Vagina (tissue), 2 donors: Measurements from ENCODE around the gene TRIM66. TPM values are rescaled to one million over a fixed set of nuclear protein-coding genes. Genes with fewer than 3 reads are reported as not detected.

ENCODE experiments used
- DNase-seq, 2 donors: peaks; one replicate each; pipeline ENCODE4 v3.0.0-alpha.2; 2017; ENCODE audit errors: extremely low spot score in 2 of 2
- H3K27ac ChIP-seq: fragments of 200-600 bp; sonication (generic); one replicate; pipeline ENCODE4 v1.5.1; 2019
- H3K27me3 ChIP-seq: fragments of 200-600 bp; sonication (generic); one replicate; pipeline ENCODE4 v1.5.1; 2019
- H3K36me3 ChIP-seq, 2 donors: fragments of 200-600 bp; sonication (generic); one replicate each; pipeline ENCODE4 v1.5.1; 2017 to 2019
- H3K4me1 ChIP-seq: fragments of 200-600 bp; sonication (generic); one replicate; pipeline ENCODE4 v1.5.1; 2019
- H3K4me3 ChIP-seq, 2 donors: fragments of 200-600 bp; sonication (generic); 1 replicate in 1 of 2; 2 replicates in 1 of 2; pipeline ENCODE4 v1.5.1; 2016 to 2019
- H3K9me3 ChIP-seq: fragments of 200-600 bp; sonication (generic); one replicate; pipeline ENCODE4 v1.5.1; 2019
- POLR2A ChIP-seq, 2 donors: fragments of 450-650 bp; IDR thresholded peaks; one replicate each; pipeline ENCODE4 v1.6.1; 2017; ENCODE audit warnings: antibody characterized with exemption in 2 of 2, mild to moderate bottlenecking in 2 of 2, moderate library complexity in 2 of 2
- POLR2AphosphoS5 ChIP-seq, 2 donors: sonication (generic); formaldehyde crosslinking; IDR thresholded peaks; one replicate each; pipeline ENCODE4 v1.9.0; 2017; ENCODE audit warnings: antibody characterized with exemption in 2 of 2, mild to moderate bottlenecking in 2 of 2, low read depth in 1 of 2; ENCODE audit not compliant: insufficient read depth in 1 of 2
- intact Hi-C: fragments of 100-400 bp; cut with DNase I; formaldehyde crosslinking; loops from one replicate; pipeline ENCODE4 v1.15.1; 2023
- total RNA-seq: library from RNA; depleted of rRNA; stranded (reverse); fragments of >200 nt; gene quantifications from one replicate; pipeline ENCODE4 v1.2.3, GENCODE V29; 2016
- TF ChIP-seq, protein P1 (sequence below), 3 experiments: fragments of 450-650 bp in 2 of 3; fragments of 200-600 bp in 1 of 3; sonication (generic) in 1 of 3; IDR thresholded peaks; one replicate each; pipeline ENCODE4 v1.5.1; 2017 to 2019; ENCODE audit warnings: antibody characterized with exemption in 3 of 3, mild to moderate bottlenecking in 2 of 3, moderate library complexity in 2 of 3

TRIM66 gene
- total RNA-seq, 1 donor from 2014 or later = 12.8 TPM

DNA sequence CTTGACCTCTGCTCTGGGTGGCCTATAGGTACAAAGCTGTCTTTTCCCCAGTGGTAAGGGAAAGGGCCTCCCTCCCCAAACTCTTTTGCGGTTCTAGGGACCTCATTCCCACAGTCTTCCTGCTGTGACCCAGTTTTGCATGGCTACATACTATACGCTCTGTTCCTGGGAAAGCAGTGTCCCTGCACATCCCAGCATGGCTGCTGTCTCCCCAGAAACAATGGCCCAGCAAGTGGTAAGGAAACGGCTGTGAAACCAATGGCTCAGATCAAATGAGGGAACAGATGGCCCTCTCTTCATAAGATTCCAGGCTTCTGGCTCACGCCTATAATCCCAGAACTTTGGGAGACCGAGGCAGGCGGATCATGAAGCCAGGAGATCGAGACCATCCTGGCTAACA is 41.2 kb upstream of the TRIM66 start:
- intact Hi-C loops = no loop called here
- TF ChIP-seq POLR2A (IDR thresholded peaks at IDR 0.05) = no peak
- no peak for TF ChIP-seq POLR2AphosphoS5 (IDR thresholded peaks at IDR 0.05; ENCODE audit: insufficient read depth in 1 of 2, low read depth in 1 of 2)
- TF ChIP-seq, protein P1, sequence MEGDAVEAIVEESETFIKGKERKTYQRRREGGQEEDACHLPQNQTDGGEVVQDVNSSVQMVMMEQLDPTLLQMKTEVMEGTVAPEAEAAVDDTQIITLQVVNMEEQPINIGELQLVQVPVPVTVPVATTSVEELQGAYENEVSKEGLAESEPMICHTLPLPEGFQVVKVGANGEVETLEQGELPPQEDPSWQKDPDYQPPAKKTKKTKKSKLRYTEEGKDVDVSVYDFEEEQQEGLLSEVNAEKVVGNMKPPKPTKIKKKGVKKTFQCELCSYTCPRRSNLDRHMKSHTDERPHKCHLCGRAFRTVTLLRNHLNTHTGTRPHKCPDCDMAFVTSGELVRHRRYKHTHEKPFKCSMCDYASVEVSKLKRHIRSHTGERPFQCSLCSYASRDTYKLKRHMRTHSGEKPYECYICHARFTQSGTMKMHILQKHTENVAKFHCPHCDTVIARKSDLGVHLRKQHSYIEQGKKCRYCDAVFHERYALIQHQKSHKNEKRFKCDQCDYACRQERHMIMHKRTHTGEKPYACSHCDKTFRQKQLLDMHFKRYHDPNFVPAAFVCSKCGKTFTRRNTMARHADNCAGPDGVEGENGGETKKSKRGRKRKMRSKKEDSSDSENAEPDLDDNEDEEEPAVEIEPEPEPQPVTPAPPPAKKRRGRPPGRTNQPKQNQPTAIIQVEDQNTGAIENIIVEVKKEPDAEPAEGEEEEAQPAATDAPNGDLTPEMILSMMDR (IDR thresholded peaks at IDR 0.05) = no peak

DNA sequence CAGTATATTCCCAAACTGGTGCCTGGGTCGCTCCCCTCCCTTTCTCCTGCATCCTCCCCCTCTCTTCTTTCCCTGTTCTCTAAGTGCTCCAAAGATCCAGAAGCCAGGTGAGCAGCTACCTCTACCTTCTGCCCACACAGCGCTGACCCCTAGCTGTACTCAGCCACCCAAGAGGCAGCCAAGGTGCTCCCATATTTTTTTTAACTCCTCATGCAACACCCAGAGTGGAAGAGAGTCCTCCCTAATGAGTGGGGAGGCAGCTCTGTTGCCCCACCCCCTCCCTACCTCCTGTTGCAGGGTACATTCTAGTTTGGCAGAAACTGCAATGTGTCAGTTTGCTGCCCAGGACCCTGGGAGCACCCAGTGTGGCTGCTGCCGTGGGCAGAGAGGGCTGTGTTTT is 40.3 kb upstream of the TRIM66 start:
- H3K27ac ChIP-seq = peak overlapping the region; percentile 91
- no peaks in the 10 kb centered on the region for H3K9me3 ChIP-seq
- intact Hi-C loops = no loop called here
- TF ChIP-seq POLR2A (IDR thresholded peaks at IDR 0.05) = no peak
- TF ChIP-seq, protein P1 (IDR thresholded peaks at IDR 0.05) = no peak
- TF ChIP-seq POLR2AphosphoS5 (IDR thresholded peaks at IDR 0.05; ENCODE audit: insufficient read depth in 1 of 2, low read depth in 1 of 2) = no peak
- no peaks in the 10 kb centered on the region for H3K27me3 ChIP-seq
- no peak for DNase-seq
- H3K4me3 ChIP-seq = no peak overlapping the region
- H3K4me1 ChIP-seq = peaks cover 63% of the 10 kb centered on the region
- no peaks in the 10 kb centered on the region for H3K36me3 ChIP-seq

More for the DNA sequence above, 41.2 kb upstream of the TRIM66 start:
- no peaks in the 10 kb centered on the region for H3K9me3 ChIP-seq
- no peaks in the 10 kb centered on the region for H3K27me3 ChIP-seq
- peak overlapping the region; percentile 91 for H3K27ac ChIP-seq
- no peaks in the 10 kb centered on the region for H3K36me3 ChIP-seq
- H3K4me1 ChIP-seq = peaks cover 63% of the 10 kb centered on the region
- no peak for DNase-seq
- H3K4me3 ChIP-seq = no peak overlapping the region

DNA sequence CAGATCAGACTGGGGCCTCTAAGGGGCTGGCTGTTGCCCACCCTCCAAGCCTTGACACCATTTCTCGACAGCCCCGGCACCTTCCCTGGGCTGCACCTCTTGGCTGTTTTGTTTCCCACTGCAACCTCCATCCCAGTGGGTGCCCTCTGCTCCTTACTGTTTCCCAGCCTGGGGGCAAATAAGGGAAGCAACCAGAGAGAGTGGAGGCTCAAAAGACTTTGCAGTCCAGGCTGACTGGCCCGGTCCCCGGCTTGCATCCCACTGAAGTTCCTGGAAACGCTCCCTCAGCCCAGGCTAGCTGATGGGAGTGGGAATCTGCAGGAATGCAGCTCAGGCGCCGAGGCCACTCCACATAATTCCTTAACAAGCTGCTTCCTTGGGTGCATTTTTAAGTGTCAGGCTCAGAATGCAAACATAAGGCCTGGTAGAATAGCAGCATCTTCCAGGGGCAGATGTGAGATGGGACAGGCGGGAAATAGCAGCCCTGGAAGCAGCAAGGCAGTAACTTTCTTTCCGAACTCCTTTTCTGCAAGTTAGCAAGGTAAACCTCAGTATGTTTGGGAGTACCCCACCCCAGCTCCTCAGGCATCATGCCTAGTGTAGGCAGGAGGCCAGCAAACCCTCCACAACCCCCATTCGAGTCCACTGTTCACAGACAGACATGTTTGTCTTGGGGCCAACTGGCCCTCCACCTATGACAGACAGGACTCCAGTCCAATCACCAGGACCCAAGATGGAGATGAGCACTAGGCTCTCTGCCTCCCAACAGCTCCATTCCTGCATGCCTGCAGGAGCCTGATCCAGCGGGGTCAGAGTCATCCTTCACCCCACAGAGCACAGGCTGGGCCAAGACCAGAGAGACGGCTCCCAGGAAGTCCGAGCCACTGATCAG is 39.4 kb upstream of the TRIM66 start:
- intact Hi-C loops = no loop called here
- peaks cover 63% of the 10 kb centered on the region for H3K4me1 ChIP-seq
- no peak for DNase-seq

DNA sequence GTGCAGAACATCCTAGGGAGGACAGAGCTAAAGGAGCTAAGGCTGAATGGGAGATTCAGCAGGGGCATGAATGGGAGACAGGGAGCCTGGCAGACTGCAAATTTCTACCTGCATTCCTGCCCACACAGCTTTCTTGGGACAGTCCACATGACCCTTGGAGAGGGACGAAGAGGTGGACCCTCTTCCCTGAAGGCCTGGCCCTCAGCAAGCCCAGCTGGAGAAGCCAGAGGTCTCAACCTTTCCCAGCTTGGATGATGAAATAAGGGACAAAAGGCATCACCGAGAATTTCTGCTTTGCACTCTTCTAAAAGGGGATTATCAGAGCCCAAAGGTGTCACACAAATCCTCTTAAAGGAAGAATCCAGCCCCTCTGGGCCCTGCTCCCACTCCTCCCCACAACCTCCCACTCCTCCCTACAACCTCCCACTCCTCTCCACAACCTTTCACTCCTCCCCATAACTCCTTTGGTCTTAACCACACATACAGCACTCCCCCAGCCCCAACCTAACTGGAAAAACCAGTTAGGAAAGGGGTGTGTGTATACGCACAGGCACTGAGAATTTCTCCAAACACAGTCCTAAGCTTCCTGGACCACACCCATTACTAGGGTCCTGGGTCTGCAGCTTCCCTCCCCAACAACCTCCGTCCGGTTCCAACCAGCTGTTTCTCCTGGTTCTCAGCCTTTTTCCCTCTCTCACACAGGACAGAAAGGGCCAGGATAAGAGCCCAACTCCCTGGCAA is 38.6 kb upstream of the TRIM66 start:
- Histone ChIP-seq H3K9me3 (no peaks in the 10 kb centered on the region), H3K4me1 (peaks cover 70% of the 10 kb centered on the region), H3K27me3 (no peaks in the 10 kb centered on the region), H3K27ac (peak overlapping the region; percentile 91), H3K36me3 (no peaks in the 10 kb centered on the region), H3K4me3 (no peak overlapping the region)
- TF ChIP-seq POLR2AphosphoS5 (IDR thresholded peaks at IDR 0.05; ENCODE audit: insufficient read depth in 1 of 2, low read depth in 1 of 2) = peak in 1 of 2 donors; percentile 9
- TF ChIP-seq, protein P1 (IDR thresholded peaks at IDR 0.05) = no peak
- intact Hi-C loops = no loop called here
- DNase-seq = no peak

More for the DNA sequence above, 39.4 kb upstream of the TRIM66 start:
- Histone ChIP-seq H3K27ac (peak overlapping the region; percentile 91), H3K36me3 (no peaks in the 10 kb centered on the region), H3K9me3 (no peaks in the 10 kb centered on the region), H3K4me3 (no peak overlapping the region), H3K27me3 (no peaks in the 10 kb centered on the region)
- TF ChIP-seq, protein P1 (IDR thresholded peaks at IDR 0.05) = no peak
- no peak for TF ChIP-seq POLR2A (IDR thresholded peaks at IDR 0.05)
- peak in 1 of 2 donors; percentile 27 for TF ChIP-seq POLR2AphosphoS5 (IDR thresholded peaks at IDR 0.05; ENCODE audit: insufficient read depth in 1 of 2, low read depth in 1 of 2)
